Heart right ventricle (tissue), 16 donors: ENCODE measurements around the gene ADAM12. TPM values are rescaled to one million over a fixed set of nuclear protein-coding genes. Genes with fewer than 3 reads are reported as not detected.
A peak's percentile ranks its signal among the peaks of the same experiment; 100 is the strongest.
"Not testable (repeated sequence)": the region's sequence is repeated elsewhere in the genome, so short reads cannot be mapped to it uniquely, and the experiment has no call there.

Source experiments
- ATAC-seq, 8 donors: fragments of 200-7000 bp; cut with Tn5 transposase; one replicate each; pipeline ENCODE4 v1.9.1; 2020; ENCODE audit warnings: mild to moderate bottlenecking in 8 of 8, moderate library complexity in 8 of 8, moderate number of reproducible peaks in 1 of 8
- DNase-seq, 2 donors: peaks; one replicate each; pipeline ENCODE4 v3.0.0-alpha.2; 2020
- H3K27ac ChIP-seq, 10 donors: fragments of 200-600 bp; sonication (generic) in 2 of 10; one replicate each; pipeline versions ENCODE4 v1.5.0 to v1.8.0; 2020 to 2022; ENCODE audit warnings: mild to moderate bottlenecking in 3 of 10
- H3K27me3 ChIP-seq, 7 donors: fragments of 200-600 bp; one replicate each; pipeline ENCODE4 v1.8.0; 2021 to 2022; ENCODE audit warnings: mild to moderate bottlenecking in 2 of 7
- H3K36me3 ChIP-seq, 9 donors: fragments of 200-600 bp; sonication (generic) in 1 of 9; one replicate each; pipeline versions ENCODE4 v1.5.0 to v1.8.0; 2020 to 2022; ENCODE audit warnings: mild to moderate bottlenecking in 2 of 9
- H3K4me1 ChIP-seq, 9 donors: fragments of 200-600 bp; sonication (generic) in 1 of 9; one replicate each; pipeline versions ENCODE4 v1.5.0 to v1.8.0; 2020 to 2022; ENCODE audit warnings: mild to moderate bottlenecking in 4 of 9
- H3K4me3 ChIP-seq, 10 donors: fragments of 200-600 bp; sonication (generic) in 2 of 10; one replicate each; pipeline versions ENCODE4 v1.5.0 to v1.8.0; 2020 to 2022; ENCODE audit warnings: mild to moderate bottlenecking in 7 of 10, moderate library complexity in 2 of 10
- H3K9me3 ChIP-seq, 11 donors: fragments of 200-600 bp in 10 of 11; sonication (generic) in 2 of 11; one replicate each; pipeline versions ENCODE4 v1.5.0 to v1.8.0; 2013 to 2022; ENCODE audit warnings: mild to moderate bottlenecking in 2 of 11, control low read depth in 1 of 11, moderate library complexity in 1 of 11
- CTCF ChIP-seq, 9 donors: fragments of 200-600 bp; sonication (generic) in 2 of 9; IDR thresholded peaks; one replicate each; pipeline versions ENCODE4 v1.5.0 to v1.8.0; 2021 to 2022; ENCODE audit warnings: antibody characterized with exemption in 9 of 9, mild to moderate bottlenecking in 5 of 9, moderate library complexity in 1 of 9
- WGBS, 2 donors: extraction: QIAGEN DNeasy Blood & Tissue Kit; methylation state at CpG; one replicate each; pipeline ENCODE4 v1.1.7; 2013; ENCODE audit warnings: inconsistent platforms in 1 of 2; 5-methylcytosine and 5-hydroxymethylcytosine counted together
- intact Hi-C, 10 donors: fragments of 100-400 bp; cut with DNase I; formaldehyde crosslinking; loops; one replicate each; pipeline versions ENCODE4 v1.11.1 to v1.14.2; 2022
- polyA plus RNA-seq, 2 donors: library from polyadenylated mRNA; stranded (reverse); fragments of 200-250 nt; gene quantifications; one replicate each; pipeline ENCODE4 v1.2.3, GENCODE V29; 2013
- total RNA-seq, 10 donors: library from RNA; stranded (reverse); fragmentation: NEBNext Ultra II Directional in 3 of 10; extraction: Animal tissue kit (Norgen Biotek cat#: 25700) in 3 of 10; gene quantifications; one replicate each; pipeline versions ENCODE4 v1.2.1 to v1.2.4, GENCODE V29; 2021 to 2023
- donor health status: Arrhythmogenic right ventricular cardiomyopathy.
- donor health status: ischemic (EF 13 %, LVEDD 7.1; RV severe dilation, severe dysfunction).
- donor health status: healthy with polysubstance abuse.
- donor health status: DM: no; HTN: yes; CAD: no.
- donor health status: DM: no; HTN: no; CAD: no.
- donor health status: ischemic (EF 25% LVEDD 6.9; RV normal size, moderate dysfunction).
- donor health status: ischemic (EF 25% LVEDD 5.7; RV mildly dilated, moderate dysfunction).
- donor health status: healthy.
- donor health status: DM: yes; HTN: yes; CAD: no.
- donor health status: Ischemic cardiomyopathy.
- donor health status: ischemic (EF 35%, LVEDD 5.7; RV mildly dilated, moderate dysfunction).
- donor health status: nonischemic (EF 11% LVEDD 7.7; RV severe dilation, severe dysfunction).
- donor health status: DM: yes; HTN: yes; CAD: no.
- donor health status: PGD.
- donor health status: ischemic (EF 29% LVEDD 5.4; RV normal size, mild dysfunction).
- donor health status: nonischemic (EF 23%, LVEDD 6.1; RV moderate dilation, normal function).

The ADAM12 gene
- total and polyA plus RNA-seq, 12 donors, result 0.07 to 6.9 (median 0.47) TPM

- no peaks in the 10 kb centered on the region for H3K36me3 ChIP-seq
- H3K27ac ChIP-seq, result peak overlapping the region in 5 of 10 donors; percentile 5 to 78 (median 51)
- peak; percentile 27 to 83 (median 71) for TF ChIP-seq CTCF (IDR thresholded peaks at IDR 0.05)
- intact Hi-C loops, result loop anchor here in 7 of 10 donors (2.0 to 10.0 kb wide), 4 partner anchors 115 to 405 kb away; no protein-coding TSS in a partner anchor
- 2 to 3% methylated on average over 46 to 50 of the region's 50 CpGs for WGBS, 2 donors
- H3K9me3 ChIP-seq, result peaks cover 0 to 15% (median 0%) of the 10 kb centered on the region in 11 donors
- ATAC-seq, result peak in 6 of 8 donors; percentile 39 to 78 (median 56)
- DNase-seq, result peak; percentile 42 to 49
- H3K4me3 ChIP-seq, result peak overlapping the region; percentile 18 to 62 (median 52)
- peaks cover 0 to 71% (median 55%) of the 10 kb centered on the region in 7 donors for H3K27me3 ChIP-seq
- peaks cover 3 to 23% (median 6%) of the 10 kb centered on the region in 9 donors for H3K4me1 ChIP-seq
Observed at GRCh38 chr10:126387041-126387921, 996 bp downstream of the ADAM12 start.

DNA sequence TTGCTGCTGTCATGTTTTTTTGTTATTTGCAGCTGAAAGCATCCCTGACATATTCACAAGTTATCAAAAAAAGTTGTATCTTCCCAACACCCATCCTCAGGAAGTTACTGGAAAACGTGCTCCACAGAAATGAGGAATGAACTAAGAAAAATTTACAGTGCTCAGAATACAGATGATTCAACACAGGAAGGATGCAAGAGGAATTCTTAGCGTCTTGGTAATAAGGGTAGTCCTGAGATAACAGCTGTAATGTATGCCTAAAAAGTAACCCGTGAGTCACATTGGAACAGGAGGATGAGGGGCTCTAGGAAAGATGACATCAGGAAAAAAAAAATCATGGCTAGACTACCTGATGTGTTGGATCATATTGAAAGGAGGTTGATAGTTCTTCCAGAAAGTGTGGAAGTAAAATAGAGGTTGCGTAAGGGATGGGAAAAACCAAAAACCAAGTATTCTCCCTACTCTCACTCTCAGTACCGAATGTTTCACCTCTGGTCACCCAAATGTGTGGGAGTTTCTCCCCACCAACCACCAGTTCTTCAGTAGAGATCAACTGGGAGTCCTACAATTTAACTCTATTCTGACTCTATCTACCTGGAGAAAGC, 3.9 kb downstream of the ADAM12 start:
- Histone ChIP-seq H3K27me3 (peaks cover 0 to 70% (median 50%) of the 10 kb centered on the region in 7 donors), H3K27ac (no peak overlapping the region), H3K36me3 (no peaks in the 10 kb centered on the region), H3K4me3 (no peak overlapping the region), H3K9me3 (peaks cover 0 to 15% (median 0%) of the 10 kb centered on the region in 11 donors), H3K4me1 (peaks cover 3 to 12% (median 6%) of the 10 kb centered on the region in 9 donors)
- ATAC-seq, result no peak
- TF ChIP-seq CTCF (IDR thresholded peaks at IDR 0.05), result no peak
- intact Hi-C loops, result loop anchor here in 3 of 10 donors (2.0 to 10.0 kb wide), 3 partner anchors 400 to 402 kb away; no protein-coding TSS in a partner anchor
- 71 to 74% methylated on average over 5 of the region's 5 CpGs for WGBS, 2 donors
- no peak for DNase-seq

- Histone ChIP-seq H3K27me3 (peaks cover 0 to 33% (median 14%) of the 10 kb centered on the region in 7 donors), H3K27ac (no peak overlapping the region), H3K36me3 (no peaks in the 10 kb centered on the region), H3K4me3 (no peak overlapping the region), H3K9me3 (peaks cover 0 to 15% (median 0%) of the 10 kb centered on the region in 11 donors), H3K4me1 (no peaks in the 10 kb centered on the region)
- TF ChIP-seq CTCF (IDR thresholded peaks at IDR 0.05), result no peak
- intact Hi-C loops, result loop anchor here in 2 of 10 donors (5.0 to 10.0 kb wide), 2 partner anchors 396 to 398 kb away; no protein-coding TSS in a partner anchor
- WGBS, 2 donors, result 74 to 77% methylated on average over 7 of the region's 7 CpGs
- DNase-seq (no peak), ATAC-seq (no peak)
Observed at GRCh38 chr10:126380352-126381076, 7.8 kb downstream of the ADAM12 start.

GRCh38 chr10:126379166-126379565, 9.1 kb downstream of the ADAM12 start:
- H3K27ac ChIP-seq, ATAC-seq, H3K4me3 ChIP-seq, H3K36me3 ChIP-seq, intact Hi-C loops, H3K4me1 ChIP-seq, DNase-seq: not testable (repeated sequence)
- Histone ChIP-seq H3K27me3 (peaks cover 0 to 24% (median 5%) of the 10 kb centered on the region in 7 donors), H3K9me3 (peaks cover 0 to 17% (median 0%) of the 10 kb centered on the region in 11 donors)
- WGBS, 2 donors, result 89 to 93% methylated on average over 3 of the region's 3 CpGs
